SK-N-MC (cell line): Measurements from ENCODE around the gene EMP2.

Experiments
- DNase-seq: peaks from one replicate; pipeline ENCODE4 v3.0.0-alpha.2; 2011; ENCODE audit warnings: low read depth, low spot score
- H3K27ac ChIP-seq: fragments of 200-600 bp; sonication (generic); 2 replicates; pipeline ENCODE4 v1.5.1; 2016; ENCODE audit warnings: mixed run types
- H3K36me3 ChIP-seq: fragments of 200-600 bp; sonication (generic); 2 replicates; pipeline ENCODE4 v1.6.1; 2017; ENCODE audit warnings: antibody characterized with exemption, low read length, mixed read lengths; ENCODE audit not compliant: insufficient read depth
- H3K4me3 ChIP-seq: fragments of 200-600 bp; sonication (generic); 2 replicates; pipeline ENCODE4 v1.5.1; 2016
- H3K9ac ChIP-seq: fragments of 200-600 bp; sonication (generic); 2 replicates; pipeline ENCODE4 v1.8.0; 2017; ENCODE audit warnings: mixed run types, mixed read lengths; ENCODE audit not compliant: insufficient read length
- H3K9me3 ChIP-seq: fragments of 200-600 bp; sonication (generic); 2 replicates; pipeline ENCODE4 v1.6.1; 2017; ENCODE audit warnings: low read depth, mild to moderate bottlenecking, antibody characterized with exemption, low read length, moderate library complexity, mixed read lengths
- EZH2 ChIP-seq: fragments of 200-600 bp; sonication (generic); IDR thresholded peaks from one replicate; pipeline ENCODE4 v1.6.1; 2017; ENCODE audit warnings: antibody characterized with exemption
- FOXP2 ChIP-seq: optimal IDR thresholded peaks from 2 replicates; pipeline ENCODE3; 2011; ENCODE audit warnings: mild to moderate bottlenecking, moderate library complexity; ENCODE audit not compliant: insufficient read depth; ENCODE audit errors: extremely low read length, control extremely low read depth
- POLR2AphosphoS5 ChIP-seq: IDR thresholded peaks from 2 replicates; pipeline ENCODE4 v1.6.1; 2012; ENCODE audit warnings: mild to moderate bottlenecking, low read depth, low read length, borderline replicate concordance

EMP2 gene

GRCh38 chr16:10502776-10503175, 77.6 kb downstream of the EMP2 start:
- no peak overlapping the region for H3K9ac ChIP-seq
- H3K4me3 ChIP-seq, result no peak overlapping the region
- no peak for DNase-seq
- no peak overlapping the region for H3K27ac ChIP-seq
- H3K9me3 ChIP-seq, result no peaks in the 10 kb centered on the region
- TF ChIP-seq POLR2AphosphoS5 (no peak), FOXP2 (no peak), EZH2 (no peak)
- no peaks in the 10 kb centered on the region for H3K36me3 ChIP-seq

GRCh38 chr16:10501016-10501607, 79.3 kb downstream of the EMP2 start:
- DNase-seq, result no peak
- Histone ChIP-seq H3K9ac (no peak overlapping the region), H3K36me3 (no peaks in the 10 kb centered on the region), H3K27ac (no peak overlapping the region), H3K4me3 (no peak overlapping the region), H3K9me3 (no peaks in the 10 kb centered on the region)
- TF ChIP-seq FOXP2, result no peak
- no peak for TF ChIP-seq POLR2AphosphoS5
- no peak for TF ChIP-seq EZH2

- no peaks in the 10 kb centered on the region for H3K36me3 ChIP-seq
- no peaks in the 10 kb centered on the region for H3K9me3 ChIP-seq
- H3K9ac ChIP-seq, result no peak overlapping the region
- H3K27ac ChIP-seq, result no peak overlapping the region
- H3K4me3 ChIP-seq, result no peak overlapping the region
- no peak for TF ChIP-seq EZH2
- TF ChIP-seq POLR2AphosphoS5, result no peak
- no peak for DNase-seq
These were observed 79.8 kb downstream of the EMP2 start for GRCh38 chr16:10500582-10500981.

- Histone ChIP-seq H3K27ac (no peak overlapping the region), H3K4me3 (no peak overlapping the region), H3K9me3 (no peaks in the 10 kb centered on the region), H3K9ac (no peak overlapping the region), H3K36me3 (no peaks in the 10 kb centered on the region)
- TF ChIP-seq FOXP2 (no peak), EZH2 (no peak), POLR2AphosphoS5 (no peak)
- no peak for DNase-seq
These were observed 83.0 kb downstream of the EMP2 start for GRCh38 chr16:10497132-10498101.

- DNase-seq, result no peak
- Histone ChIP-seq H3K9ac (no peak overlapping the region), H3K36me3 (no peaks in the 10 kb centered on the region), H3K9me3 (no peaks in the 10 kb centered on the region), H3K4me3 (no peak overlapping the region), H3K27ac (no peak overlapping the region)
- no peak for TF ChIP-seq POLR2AphosphoS5
- no peak for TF ChIP-seq FOXP2
- TF ChIP-seq EZH2, result no peak
These were observed 85.4 kb downstream of the EMP2 start for GRCh38 chr16:10495031-10495345.

GRCh38 chr16:10494343-10495030, 85.9 kb downstream of the EMP2 start:
- Histone ChIP-seq H3K36me3 (no peaks in the 10 kb centered on the region), H3K9ac (no peak overlapping the region), H3K9me3 (no peaks in the 10 kb centered on the region), H3K4me3 (no peak overlapping the region), H3K27ac (no peak overlapping the region)
- TF ChIP-seq EZH2, result no peak
- TF ChIP-seq POLR2AphosphoS5, result no peak
- no peak for TF ChIP-seq FOXP2
- DNase-seq, result no peak

GRCh38 chr16:10493276-10493675, 87.1 kb downstream of the EMP2 start:
- H3K9me3 ChIP-seq, result no peaks in the 10 kb centered on the region
- DNase-seq, result no peak
- no peak overlapping the region for H3K9ac ChIP-seq
- no peak overlapping the region for H3K27ac ChIP-seq
- TF ChIP-seq POLR2AphosphoS5, result no peak
- TF ChIP-seq FOXP2, result no peak
- TF ChIP-seq EZH2, result no peak
- no peak overlapping the region for H3K4me3 ChIP-seq
- H3K36me3 ChIP-seq, result no peaks in the 10 kb centered on the region

- H3K36me3 ChIP-seq, result no peaks in the 10 kb centered on the region
- H3K9ac ChIP-seq, result no peak overlapping the region
- no peak overlapping the region for H3K4me3 ChIP-seq
- TF ChIP-seq POLR2AphosphoS5 (no peak), EZH2 (no peak), FOXP2 (no peak)
- no peak overlapping the region for H3K27ac ChIP-seq
- H3K9me3 ChIP-seq, result no peaks in the 10 kb centered on the region
- DNase-seq, result no peak
These were observed 90.3 kb downstream of the EMP2 start for GRCh38 chr16:10490141-10490540.
